Tongue (tissue), 3 donors: Measurements from ENCODE around the gene PAIP2. TPM values are rescaled to one million over a fixed set of nuclear protein-coding genes. Genes with fewer than 3 reads are reported as not detected.
A peak's percentile ranks its signal among the peaks of the same experiment; 100 is the strongest.

ENCODE experiments used
- DNase-seq: peaks from one replicate; pipeline ENCODE4 v3.0.0-alpha.2; 2015
- small RNA-seq: library from RNA; depleted of rRNA; stranded (forward); fragments of <200 nt; gene quantifications from one replicate; pipeline ENCODE3, GENCODE V24; 2014; ENCODE audit warnings: low replicate concordance
- total RNA-seq: library from RNA; depleted of rRNA; stranded (reverse); fragments of >200 nt; gene quantifications from one replicate; pipeline ENCODE4 v1.2.3, GENCODE V29; 2014

PAIP2 gene
- total RNA-seq, 1 donor from 2014 or later: 117 TPM

DNA sequence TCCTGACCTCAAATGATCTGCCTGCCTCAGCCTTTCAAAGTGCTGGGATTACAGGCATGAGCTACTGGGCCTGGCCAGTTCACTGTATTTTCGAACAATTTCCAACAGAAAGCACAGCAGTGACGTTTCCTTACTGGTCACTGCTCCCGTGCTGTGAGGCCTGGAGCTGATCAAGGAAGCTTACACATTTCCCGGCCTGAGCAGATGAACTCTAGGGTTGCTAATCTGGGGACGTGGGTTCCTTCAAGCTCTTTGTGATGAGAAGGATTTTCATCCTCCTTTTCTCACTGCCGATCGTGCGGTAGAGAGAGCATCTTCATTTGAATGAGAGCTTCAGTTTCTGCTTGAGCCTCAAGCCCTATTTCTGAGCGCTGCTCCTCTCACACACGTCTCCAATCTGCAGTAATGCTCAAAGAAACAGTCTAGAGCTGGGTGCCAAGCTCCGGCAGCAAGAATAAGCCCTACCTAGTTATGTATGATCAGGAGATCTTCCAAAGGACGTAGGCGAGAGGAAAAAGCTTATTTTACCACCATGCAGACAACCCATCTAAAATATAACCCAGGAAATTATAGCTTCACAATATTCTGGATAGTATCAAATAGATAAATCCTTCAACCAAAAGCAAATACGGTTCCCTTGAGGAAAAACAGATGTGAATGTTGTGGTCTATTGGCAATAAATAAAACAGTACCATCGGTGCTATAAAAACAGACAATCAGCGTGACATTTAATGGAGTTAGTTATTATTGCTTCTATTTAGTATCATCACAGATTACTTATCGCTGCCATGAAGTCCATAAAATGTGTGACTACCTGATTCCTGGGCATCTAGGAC is 69.6 kb downstream of the PAIP2 start:
- DNase-seq: no peak

DNA sequence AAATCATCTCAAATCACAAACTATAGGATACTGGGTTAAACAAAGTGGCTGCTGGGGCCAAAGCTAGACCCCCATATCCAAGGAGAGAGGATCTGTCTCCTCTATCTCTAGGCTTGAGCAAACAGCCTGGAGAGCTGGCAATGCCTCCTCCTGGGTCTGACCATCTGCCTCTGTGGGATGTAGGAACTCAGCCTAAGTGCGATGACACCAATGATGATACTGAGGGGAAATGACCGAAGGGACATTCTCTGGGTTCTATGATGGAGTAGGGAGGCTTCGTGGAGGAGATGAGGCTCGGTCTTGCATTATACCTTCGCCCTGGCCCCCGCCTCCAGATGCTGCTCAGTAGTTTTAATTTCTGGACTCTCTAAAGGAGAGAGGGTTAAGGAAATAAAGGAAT is 71.5 kb downstream of the PAIP2 start:
- DNase-seq: no peak

DNA sequence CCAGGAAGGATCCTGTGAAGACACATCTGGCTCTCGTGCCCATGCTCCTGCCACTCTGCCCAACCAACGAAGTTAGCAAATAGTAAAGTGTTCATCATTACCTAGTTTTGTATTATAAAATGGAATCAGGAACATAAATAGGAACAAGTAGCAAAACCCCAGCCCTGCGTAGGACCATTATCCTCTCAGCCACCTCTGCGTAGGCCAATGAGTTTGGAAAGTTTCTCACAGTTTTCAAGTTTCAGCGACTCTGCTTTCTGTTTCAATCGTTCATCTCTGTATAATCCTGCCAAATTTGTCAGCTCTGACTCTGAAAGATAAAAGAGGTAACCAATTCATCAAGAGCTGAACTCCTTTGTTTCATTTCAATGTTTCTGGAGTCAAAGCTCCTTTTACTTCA is 72.3 kb downstream of the PAIP2 start:
- DNase-seq: no peak

DNA sequence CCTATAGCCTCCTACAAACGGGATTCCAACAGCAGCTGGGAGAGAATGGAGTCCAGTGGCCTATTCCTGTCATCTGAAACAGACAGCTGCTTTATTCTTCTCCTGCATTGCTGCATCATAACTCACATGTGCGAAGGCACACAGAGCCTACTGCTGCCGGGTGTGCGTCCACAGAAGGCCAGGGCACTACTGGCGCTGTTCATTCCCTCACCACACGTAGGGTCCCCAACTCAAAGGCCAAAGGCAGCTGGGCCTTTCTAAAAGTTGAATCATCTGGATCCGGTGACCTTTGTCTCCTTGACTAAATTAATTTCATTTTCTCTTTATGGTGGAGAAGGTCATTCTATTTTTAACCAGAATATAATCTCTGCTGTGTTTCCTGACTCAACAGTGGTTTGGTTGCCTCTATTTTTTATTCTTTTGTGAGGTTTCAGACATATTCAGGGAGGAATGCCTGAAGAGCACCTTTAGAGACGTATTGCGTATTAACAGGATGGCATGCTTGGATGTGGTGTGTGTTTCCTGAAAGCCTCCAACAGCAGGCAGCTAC is 73.0 kb downstream of the PAIP2 start:
- peak; percentile 95 for DNase-seq

DNA sequence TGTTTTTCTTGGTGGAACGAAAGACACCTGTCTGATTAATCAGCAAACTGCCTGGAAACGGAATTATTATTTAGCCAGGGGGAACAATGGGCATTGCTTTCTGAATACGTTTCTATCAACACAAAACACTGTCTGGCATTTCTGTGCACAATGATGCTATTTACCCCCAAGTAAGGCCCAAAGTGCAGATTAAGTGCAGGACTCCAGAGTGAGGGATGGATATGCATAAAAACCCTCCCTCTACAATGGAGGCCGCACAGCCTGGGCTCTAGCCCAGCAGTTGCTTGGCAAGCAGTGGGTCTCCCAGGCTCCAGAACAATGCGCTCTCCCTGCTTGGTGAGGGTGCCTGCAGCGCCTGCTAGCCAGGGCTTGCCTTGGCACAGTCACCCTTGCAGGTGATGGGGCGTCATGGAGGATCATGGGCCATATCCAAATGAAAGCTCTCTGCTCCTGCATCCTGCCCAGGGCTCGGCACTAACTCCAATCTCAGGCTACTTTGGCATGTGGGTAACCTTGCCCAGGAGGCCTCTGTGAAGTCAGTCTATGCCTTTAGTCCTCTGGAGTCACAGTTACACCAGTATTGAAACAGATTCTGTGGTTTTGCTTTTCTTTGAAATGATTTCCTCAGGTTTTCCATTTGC is 73.7 kb downstream of the PAIP2 start:
- peak; percentile 33 for DNase-seq

DNA sequence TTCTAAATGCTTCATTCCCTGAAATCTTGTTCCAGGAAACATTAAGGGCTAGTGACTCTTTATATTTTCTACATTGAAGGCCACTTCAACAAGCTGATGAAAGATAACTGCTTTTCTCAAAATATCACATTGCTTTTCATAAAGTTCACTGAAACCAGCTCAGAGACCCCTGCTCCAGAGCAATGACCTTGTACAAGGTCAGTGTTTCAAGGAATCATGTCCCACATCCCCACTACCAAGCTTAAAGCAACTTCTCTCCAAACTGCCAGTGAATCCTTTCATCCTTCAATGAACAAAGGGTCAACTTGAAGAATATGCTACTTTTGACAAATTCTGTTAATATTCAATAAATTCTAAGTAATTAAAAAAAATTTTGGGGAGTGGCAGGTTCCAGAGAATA is 74.2 kb downstream of the PAIP2 start:
- DNase-seq: no peak

DNA sequence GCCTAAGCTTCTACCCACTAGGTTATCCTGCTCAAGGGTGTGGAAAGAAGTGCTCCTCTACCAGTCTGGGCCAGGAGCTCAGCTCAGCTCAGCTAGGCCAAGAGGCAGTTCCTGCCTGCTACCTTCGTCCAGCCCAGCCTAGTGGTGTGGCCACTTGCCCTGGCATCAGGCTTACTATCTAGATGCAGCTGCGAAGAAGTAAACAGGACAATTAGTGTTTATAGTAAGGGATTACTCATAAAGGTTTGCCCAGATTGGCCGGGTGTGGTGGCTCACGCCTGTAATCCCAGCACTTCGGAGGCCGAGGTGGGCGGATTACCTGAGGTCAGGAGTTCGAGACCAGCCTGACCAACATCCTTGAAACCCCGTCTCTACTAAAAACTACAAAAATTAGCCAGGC is 75.0 kb downstream of the PAIP2 start:
- no peak for DNase-seq

DNA sequence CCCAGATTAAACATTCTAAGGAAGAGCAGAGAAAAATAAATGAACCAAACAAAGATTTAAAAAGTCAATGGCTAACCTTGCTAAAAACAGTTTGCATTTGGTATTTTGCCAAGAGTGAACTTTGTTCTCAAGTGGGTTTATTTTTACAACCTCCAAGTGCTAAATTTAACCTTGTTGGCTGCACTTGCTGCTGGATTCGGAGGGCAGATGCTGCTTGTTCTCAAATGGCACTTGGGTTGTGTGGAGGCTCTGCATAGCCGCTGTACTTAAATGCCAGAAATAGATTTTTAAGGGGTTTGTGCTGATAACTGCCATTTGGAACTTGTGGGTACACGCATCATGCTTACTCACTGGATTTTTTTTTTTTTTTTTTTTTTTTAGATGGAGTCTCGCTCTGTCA is 75.6 kb downstream of the PAIP2 start:
- DNase-seq: peak; percentile 88

DNA sequence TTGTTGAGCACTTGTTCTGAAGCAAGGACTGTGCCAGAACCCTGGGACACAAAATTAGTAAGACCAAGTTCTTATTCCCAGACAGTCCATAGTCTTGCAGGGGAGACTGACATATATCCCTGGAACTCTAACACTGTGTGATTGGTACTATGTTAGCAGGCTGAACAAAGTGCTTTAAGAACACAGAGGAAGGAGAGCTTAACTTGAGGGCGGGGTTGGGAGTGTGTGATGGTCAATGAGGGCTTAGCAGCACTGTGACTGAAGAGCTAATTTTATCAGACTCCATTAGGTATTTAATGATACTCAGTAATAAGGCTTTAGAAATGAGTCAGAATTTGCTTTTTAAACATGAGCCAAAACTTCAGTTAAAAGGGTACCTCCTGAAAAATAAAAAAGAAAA is 77.1 kb downstream of the PAIP2 start:
- peak; percentile 56 for DNase-seq

Small RNA genes within 50 kb of the gene (small RNA-seq; reads per million reads assigned to genes)
- not detected for gene RNA5SP195

Other genes starting within 250 kb of the PAIP2 start
- 28.0 TPM for gene SIL1, start 143.5 kb upstream of the PAIP2 start, total RNA-seq
- gene MATR3, start 48.1 kb upstream of the PAIP2 start, total RNA-seq: 440 TPM
- gene SLC23A1, start 41.4 kb downstream of the PAIP2 start, total RNA-seq: not detected
- 0.62 TPM for gene MZB1, start 48.1 kb downstream of the PAIP2 start, total RNA-seq
- gene PROB1, start 53.2 kb downstream of the PAIP2 start, total RNA-seq: 30.6 TPM
- gene SPATA24, start 62.2 kb downstream of the PAIP2 start, total RNA-seq: 10.2 TPM
- gene DNAJC18, start 97.7 kb downstream of the PAIP2 start, total RNA-seq: 21.8 TPM
- gene ECSCR, start 120.9 kb downstream of the PAIP2 start, total RNA-seq: 7.9 TPM
- gene SMIM33, start 129.2 kb downstream of the PAIP2 start, total RNA-seq: not detected
- 38.9 TPM for gene STING1, start 140.9 kb downstream of the PAIP2 start, total RNA-seq
- 77.1 TPM for gene UBE2D2, start 219.5 kb downstream of the PAIP2 start, total RNA-seq